Astrocyte (in vitro differentiated cells and primary cell): ENCODE measurements around the gene IL1RAP. TPM values are rescaled to one million over a fixed set of nuclear protein-coding genes. Genes with fewer than 3 reads are reported as not detected.
A peak's percentile ranks its signal among the peaks of the same experiment; 100 is the strongest.

Experiments
- DNase-seq: peaks from one replicate; pipeline ENCODE4 v3.0.0-alpha.2; 2010; ENCODE audit warnings: low read depth
- FAIRE-seq: peaks from 2 replicates; lab custom pipeline; 2011; peaks lifted over from hg19 to GRCh38; lab: Jason Lieb, UNC
- H2AFZ ChIP-seq: 2 replicates; pipeline ENCODE4 v1.6.0; 2012; ENCODE audit warnings: low read depth, low read length, inconsistent platforms
- H3K27ac ChIP-seq: 2 replicates; pipeline ENCODE4 v1.5.1; 2011; ENCODE audit warnings: low read depth, low read length, inconsistent platforms
- H3K27me3 ChIP-seq: 2 replicates; pipeline ENCODE4 v1.6.0; 2011; ENCODE audit warnings: low read length, inconsistent platforms; ENCODE audit not compliant: insufficient read depth
- H3K36me3 ChIP-seq: 2 replicates; pipeline ENCODE4 v1.5.1; 2011; ENCODE audit warnings: low read length, inconsistent platforms; ENCODE audit not compliant: insufficient read depth
- H3K4me1 ChIP-seq: 2 replicates; pipeline ENCODE4 v1.5.1; 2011; ENCODE audit warnings: low read length, inconsistent platforms; ENCODE audit not compliant: insufficient read depth
- H3K4me2 ChIP-seq: 2 replicates; pipeline ENCODE4 v1.6.0; 2012; ENCODE audit warnings: low read length, inconsistent platforms
- H3K4me3 ChIP-seq: 2 replicates; pipeline ENCODE4 v1.5.1; 2011; ENCODE audit warnings: low read depth, mild to moderate bottlenecking, low read length, inconsistent platforms; ENCODE audit not compliant: insufficient read depth
- H3K79me2 ChIP-seq: 2 replicates; pipeline ENCODE4 v1.6.0; 2012; ENCODE audit warnings: mild to moderate bottlenecking, low read length, inconsistent platforms; ENCODE audit not compliant: insufficient read depth
- H3K9ac ChIP-seq: 2 replicates; pipeline ENCODE4 v1.6.0; 2012; ENCODE audit warnings: mild to moderate bottlenecking, low read length, inconsistent platforms
- H3K9me3 ChIP-seq: 2 replicates; pipeline ENCODE4 v1.5.1; 2012; ENCODE audit warnings: low read depth, mild to moderate bottlenecking, low read length, inconsistent platforms; ENCODE audit not compliant: insufficient read depth
- H4K20me1 ChIP-seq: 2 replicates; pipeline ENCODE4 v1.6.0; 2012; ENCODE audit warnings: low read length, inconsistent platforms; ENCODE audit not compliant: insufficient read depth
- H3K27ac Mint-ChIP-seq: one replicate; pipeline ENCODE4 v1.8.0; 2021; ENCODE audit warnings: mild to moderate bottlenecking, mixed read lengths; ENCODE audit not compliant: unreplicated experiment
- H3K27me3 Mint-ChIP-seq: one replicate; pipeline ENCODE4 v1.8.0; 2021; ENCODE audit warnings: low read depth, mixed read lengths; ENCODE audit not compliant: unreplicated experiment
- H3K36me3 Mint-ChIP-seq: one replicate; pipeline ENCODE4 v1.8.0; 2021; ENCODE audit warnings: low read depth, mixed read lengths; ENCODE audit not compliant: unreplicated experiment
- H3K4me1 Mint-ChIP-seq: one replicate; pipeline ENCODE4 v1.8.0; 2021; ENCODE audit warnings: low read depth, mixed read lengths; ENCODE audit not compliant: unreplicated experiment
- H3K4me3 Mint-ChIP-seq: one replicate; pipeline ENCODE4 v1.8.0; 2021; ENCODE audit warnings: mild to moderate bottlenecking, moderate library complexity, mixed read lengths; ENCODE audit not compliant: unreplicated experiment
- H3K9me3 Mint-ChIP-seq: one replicate; pipeline ENCODE4 v1.8.0; 2021; ENCODE audit warnings: mild to moderate bottlenecking, mixed read lengths; ENCODE audit not compliant: unreplicated experiment
- EZH2 ChIP-seq: IDR thresholded peaks from 2 replicates; pipeline ENCODE4 v1.6.1; 2012; ENCODE audit warnings: mild to moderate bottlenecking, low read length, inconsistent platforms; ENCODE audit not compliant: insufficient read depth
- total RNA-seq: library from RNA; stranded (reverse); gene quantifications from 2 replicates; pipeline ENCODE4 v1.2.1, GENCODE V29; 2021
- TF ChIP-seq, protein P1 (sequence below): IDR thresholded peaks from 2 replicates; pipeline ENCODE4 v1.5.1; 2011; ENCODE audit warnings: low read depth, mild to moderate bottlenecking, inconsistent platforms, low read length, moderate library complexity; ENCODE audit not compliant: insufficient read depth

Gene IL1RAP
- total RNA-seq, 1 donor from 2014 or later: 19.4 TPM

GRCh38 chr3:190495796-190496195, 18.1 kb upstream of the IL1RAP start:
- FAIRE-seq (no peak), DNase-seq (no peak)
- Histone ChIP-seq H3K27ac (no peak overlapping the region), H3K9me3 (no peaks in the 10 kb centered on the region), H3K4me3 (no peak overlapping the region), H3K36me3 (no peaks in the 10 kb centered on the region), H3K79me2 (no peaks in the 10 kb centered on the region), H3K4me1 (no peaks in the 10 kb centered on the region), H3K4me2 (no peak overlapping the region), H4K20me1 (no peaks in the 10 kb centered on the region), H2AFZ (no peak overlapping the region), H3K27me3 (no peaks in the 10 kb centered on the region), H3K9ac (no peak overlapping the region)
- no peak overlapping the region for H3K27ac Mint-ChIP-seq
- peaks cover 2% of the 10 kb centered on the region for H3K9me3 Mint-ChIP-seq
- H3K4me3 Mint-ChIP-seq: no peak overlapping the region
- H3K27me3 Mint-ChIP-seq: no peaks in the 10 kb centered on the region
- H3K36me3 Mint-ChIP-seq: no peaks in the 10 kb centered on the region
- H3K4me1 Mint-ChIP-seq: peaks cover 9% of the 10 kb centered on the region
- no peak for TF ChIP-seq EZH2
- TF ChIP-seq, protein P1, sequence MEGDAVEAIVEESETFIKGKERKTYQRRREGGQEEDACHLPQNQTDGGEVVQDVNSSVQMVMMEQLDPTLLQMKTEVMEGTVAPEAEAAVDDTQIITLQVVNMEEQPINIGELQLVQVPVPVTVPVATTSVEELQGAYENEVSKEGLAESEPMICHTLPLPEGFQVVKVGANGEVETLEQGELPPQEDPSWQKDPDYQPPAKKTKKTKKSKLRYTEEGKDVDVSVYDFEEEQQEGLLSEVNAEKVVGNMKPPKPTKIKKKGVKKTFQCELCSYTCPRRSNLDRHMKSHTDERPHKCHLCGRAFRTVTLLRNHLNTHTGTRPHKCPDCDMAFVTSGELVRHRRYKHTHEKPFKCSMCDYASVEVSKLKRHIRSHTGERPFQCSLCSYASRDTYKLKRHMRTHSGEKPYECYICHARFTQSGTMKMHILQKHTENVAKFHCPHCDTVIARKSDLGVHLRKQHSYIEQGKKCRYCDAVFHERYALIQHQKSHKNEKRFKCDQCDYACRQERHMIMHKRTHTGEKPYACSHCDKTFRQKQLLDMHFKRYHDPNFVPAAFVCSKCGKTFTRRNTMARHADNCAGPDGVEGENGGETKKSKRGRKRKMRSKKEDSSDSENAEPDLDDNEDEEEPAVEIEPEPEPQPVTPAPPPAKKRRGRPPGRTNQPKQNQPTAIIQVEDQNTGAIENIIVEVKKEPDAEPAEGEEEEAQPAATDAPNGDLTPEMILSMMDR: no peak

- Mint-ChIP-seq H3K36me3 (no peaks in the 10 kb centered on the region), H3K27me3 (no peaks in the 10 kb centered on the region), H3K4me3 (no peak overlapping the region), H3K27ac (no peak overlapping the region), H3K9me3 (peaks cover 2% of the 10 kb centered on the region), H3K4me1 (peaks cover 3% of the 10 kb centered on the region)
- no peaks in the 10 kb centered on the region for H3K4me1 ChIP-seq
- no peak overlapping the region for H2AFZ ChIP-seq
- no peaks in the 10 kb centered on the region for H3K36me3 ChIP-seq
- no peak for TF ChIP-seq EZH2
- TF ChIP-seq, protein P1: no peak
- FAIRE-seq (no peak), DNase-seq (no peak)
- H3K27me3 ChIP-seq: no peaks in the 10 kb centered on the region
- no peaks in the 10 kb centered on the region for H3K79me2 ChIP-seq
- no peak overlapping the region for H3K27ac ChIP-seq
- H4K20me1 ChIP-seq: no peaks in the 10 kb centered on the region
- no peak overlapping the region for H3K4me3 ChIP-seq
- no peak overlapping the region for H3K4me2 ChIP-seq
- H3K9ac ChIP-seq: no peak overlapping the region
- no peaks in the 10 kb centered on the region for H3K9me3 ChIP-seq
Observed at GRCh38 chr3:190496859-190497258, 17.0 kb upstream of the IL1RAP start.

- no peaks in the 10 kb centered on the region for H3K4me1 ChIP-seq
- H3K4me3 ChIP-seq: no peak overlapping the region
- no peak overlapping the region for H3K27ac ChIP-seq
- FAIRE-seq: no peak
- no peaks in the 10 kb centered on the region for H4K20me1 ChIP-seq
- H3K27me3 ChIP-seq: no peaks in the 10 kb centered on the region
- H3K4me2 ChIP-seq: no peak overlapping the region
- H3K79me2 ChIP-seq: no peaks in the 10 kb centered on the region
- no peak overlapping the region for H2AFZ ChIP-seq
- Mint-ChIP-seq H3K4me3 (no peak overlapping the region), H3K4me1 (no peaks in the 10 kb centered on the region), H3K36me3 (no peaks in the 10 kb centered on the region), H3K27me3 (no peaks in the 10 kb centered on the region), H3K27ac (no peak overlapping the region), H3K9me3 (no peaks in the 10 kb centered on the region)
- no peak for TF ChIP-seq EZH2
- TF ChIP-seq, protein P1: no peak
- DNase-seq: peak; percentile 3
- no peak overlapping the region for H3K9ac ChIP-seq
- no peaks in the 10 kb centered on the region for H3K36me3 ChIP-seq
- no peaks in the 10 kb centered on the region for H3K9me3 ChIP-seq
Observed at GRCh38 chr3:190497811-190498210, 16.1 kb upstream of the IL1RAP start.
